Uterus (tissue), 4 donors: ENCODE results near the gene GJB5. TPM values are rescaled to one million over a fixed set of nuclear protein-coding genes. Genes with fewer than 3 reads are reported as not detected.

ENCODE experiments used
- DNase-seq, 2 donors: peaks; one replicate each; pipeline ENCODE4 v3.0.0-alpha.2; 2019 to 2020
- H3K27ac ChIP-seq, 2 donors: fragments of 200-600 bp; sonication (generic); 1 replicate in 1 of 2; 2 replicates in 1 of 2; pipeline ENCODE4 v1.5.1; 2016 to 2018
- H3K27me3 ChIP-seq, 2 donors: fragments of 200-600 bp; sonication (generic); one replicate each; pipeline ENCODE4 v1.5.1; 2018 to 2019; ENCODE audit warnings: control low read depth in 1 of 2
- H3K36me3 ChIP-seq, 2 donors: fragments of 200-600 bp; sonication (generic); one replicate each; pipeline ENCODE4 v1.5.1; 2019; ENCODE audit warnings: control low read depth in 1 of 2
- H3K4me1 ChIP-seq, 2 donors: fragments of 200-600 bp; sonication (generic); one replicate each; pipeline ENCODE4 v1.5.1; 2018 to 2019; ENCODE audit warnings: control low read depth in 1 of 2
- H3K4me3 ChIP-seq, 2 donors: fragments of 200-600 bp; sonication (generic); 1 replicate in 1 of 2; 2 replicates in 1 of 2; pipeline ENCODE4 v1.5.1; 2018 to 2019; ENCODE audit warnings: mild to moderate bottlenecking in 1 of 2
- H3K9me3 ChIP-seq, 2 donors: fragments of 200-600 bp; sonication (generic); one replicate each; pipeline ENCODE4 v1.5.1; 2019; ENCODE audit warnings: control low read depth in 1 of 2
- POLR2A ChIP-seq, 2 donors: fragments of 450-650 bp; IDR thresholded peaks; one replicate each; pipeline ENCODE4 v1.6.1; 2016; ENCODE audit warnings: antibody characterized with exemption in 2 of 2, mild to moderate bottlenecking in 1 of 2, moderate library complexity in 1 of 2
- intact Hi-C: fragments of 100-400 bp; cut with DNase I; formaldehyde crosslinking; loops from one replicate; pipeline ENCODE4 v1.15.1; 2023; ENCODE audit warnings: low total_unique reads
- total RNA-seq, 4 donors: library from RNA; depleted of rRNA in 3 of 4; stranded (reverse); fragments of >200 nt in 3 of 4; gene quantifications; one replicate each; pipeline versions ENCODE4 v1.1.0 to v1.2.4, GENCODE V29; 2014 to 2023
- TF ChIP-seq, protein P1 (sequence below), 4 experiments: fragments of 200-600 bp in 2 of 4; fragments of 450-650 bp in 2 of 4; sonication (generic) in 2 of 4; IDR thresholded peaks; one replicate each; pipeline ENCODE4 v1.5.1; 2016 to 2019; ENCODE audit warnings: antibody characterized with exemption in 4 of 4, mild to moderate bottlenecking in 2 of 4, moderate library complexity in 1 of 4
- donor health status: DM: yes; HTN: yes; CAD: no.

The GJB5 gene
- total RNA-seq, 4 donors from 2014 or later = 0.41 TPM; not detected in 3

DNA sequence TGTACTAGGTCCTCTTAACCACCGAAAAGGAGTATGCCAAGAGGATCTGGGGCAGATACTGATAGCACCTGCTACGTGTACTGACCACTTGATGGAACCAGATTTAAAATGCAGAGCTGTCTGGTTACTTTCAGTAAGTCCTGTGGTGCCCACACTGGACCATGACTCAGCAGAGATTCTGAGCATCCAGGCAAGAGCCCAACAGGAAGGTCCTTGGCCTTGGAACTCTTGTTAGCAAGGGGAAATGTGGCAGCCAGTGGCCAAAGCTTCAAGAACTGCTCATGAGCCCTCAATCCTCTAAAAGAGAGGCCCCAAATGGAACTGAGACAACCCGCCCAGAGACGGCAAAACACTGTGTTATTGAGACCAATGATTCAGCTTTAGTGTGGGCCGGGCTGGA, 4.2 kb upstream of the GJB5 start:
- no peak overlapping the region for H3K27ac ChIP-seq
- H3K36me3 ChIP-seq = no peaks in the 10 kb centered on the region
- no peaks in the 10 kb centered on the region for H3K27me3 ChIP-seq
- no peaks in the 10 kb centered on the region for H3K4me1 ChIP-seq
- TF ChIP-seq POLR2A (IDR thresholded peaks at IDR 0.05) = no peak
- TF ChIP-seq, protein P1, sequence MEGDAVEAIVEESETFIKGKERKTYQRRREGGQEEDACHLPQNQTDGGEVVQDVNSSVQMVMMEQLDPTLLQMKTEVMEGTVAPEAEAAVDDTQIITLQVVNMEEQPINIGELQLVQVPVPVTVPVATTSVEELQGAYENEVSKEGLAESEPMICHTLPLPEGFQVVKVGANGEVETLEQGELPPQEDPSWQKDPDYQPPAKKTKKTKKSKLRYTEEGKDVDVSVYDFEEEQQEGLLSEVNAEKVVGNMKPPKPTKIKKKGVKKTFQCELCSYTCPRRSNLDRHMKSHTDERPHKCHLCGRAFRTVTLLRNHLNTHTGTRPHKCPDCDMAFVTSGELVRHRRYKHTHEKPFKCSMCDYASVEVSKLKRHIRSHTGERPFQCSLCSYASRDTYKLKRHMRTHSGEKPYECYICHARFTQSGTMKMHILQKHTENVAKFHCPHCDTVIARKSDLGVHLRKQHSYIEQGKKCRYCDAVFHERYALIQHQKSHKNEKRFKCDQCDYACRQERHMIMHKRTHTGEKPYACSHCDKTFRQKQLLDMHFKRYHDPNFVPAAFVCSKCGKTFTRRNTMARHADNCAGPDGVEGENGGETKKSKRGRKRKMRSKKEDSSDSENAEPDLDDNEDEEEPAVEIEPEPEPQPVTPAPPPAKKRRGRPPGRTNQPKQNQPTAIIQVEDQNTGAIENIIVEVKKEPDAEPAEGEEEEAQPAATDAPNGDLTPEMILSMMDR (IDR thresholded peaks at IDR 0.05) = no peak
- no peak overlapping the region for H3K4me3 ChIP-seq
- no peaks in the 10 kb centered on the region for H3K9me3 ChIP-seq
- intact Hi-C loops = no loop called here
- DNase-seq = no peak

DNA sequence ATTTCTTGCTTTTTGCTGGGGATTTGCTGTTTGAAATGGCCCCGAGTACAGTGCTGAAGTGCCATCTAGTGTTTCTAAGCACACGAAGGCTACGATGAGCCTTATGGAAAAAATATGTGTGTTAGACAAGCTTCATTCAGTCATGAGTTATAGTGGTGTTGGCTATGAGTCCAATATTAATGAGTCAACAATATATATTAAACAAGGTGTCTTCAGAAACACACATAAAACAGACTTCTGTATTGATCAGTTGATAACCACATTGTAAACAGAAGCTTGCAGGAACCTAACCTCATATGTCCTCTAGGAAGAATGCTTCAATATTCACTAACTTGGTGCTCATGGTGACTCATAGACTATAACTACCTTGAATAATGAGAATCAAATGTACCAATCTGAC, 1.7 kb upstream of the GJB5 start:
- Histone ChIP-seq H3K4me1 (no peaks in the 10 kb centered on the region), H3K9me3 (no peaks in the 10 kb centered on the region), H3K27ac (no peak overlapping the region), H3K27me3 (no peaks in the 10 kb centered on the region), H3K36me3 (no peaks in the 10 kb centered on the region), H3K4me3 (no peak overlapping the region)
- DNase-seq = no peak
- intact Hi-C loops = no loop called here
- TF ChIP-seq, protein P1 (IDR thresholded peaks at IDR 0.05) = no peak
- TF ChIP-seq POLR2A (IDR thresholded peaks at IDR 0.05) = no peak

DNA sequence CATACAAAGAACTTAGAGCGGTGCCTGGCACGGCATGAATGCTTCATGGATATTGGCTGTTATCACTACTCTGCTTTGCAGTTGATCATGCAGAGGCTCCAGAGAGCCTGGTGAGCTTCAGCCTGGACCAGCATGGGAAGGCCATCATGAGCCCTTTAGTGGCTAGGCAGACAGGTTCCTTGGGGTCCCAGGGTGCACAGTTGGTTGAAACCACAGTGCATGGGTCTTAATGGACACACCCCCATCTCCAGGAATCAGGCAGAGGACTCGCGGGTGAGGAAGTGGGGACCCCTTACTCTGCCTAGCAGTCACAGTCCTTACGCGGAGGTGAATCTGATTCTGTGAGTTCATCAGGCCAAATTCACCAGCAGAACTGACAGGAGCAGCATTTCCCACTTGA, 1.1 kb downstream of the GJB5 start:
- no peak for TF ChIP-seq POLR2A (IDR thresholded peaks at IDR 0.05)
- TF ChIP-seq, protein P1 (IDR thresholded peaks at IDR 0.05) = no peak
- intact Hi-C loops = no loop called here
- Histone ChIP-seq H3K36me3 (no peaks in the 10 kb centered on the region), H3K27me3 (no peaks in the 10 kb centered on the region), H3K27ac (no peak overlapping the region), H3K9me3 (no peaks in the 10 kb centered on the region), H3K4me3 (no peak overlapping the region), H3K4me1 (no peaks in the 10 kb centered on the region)
- no peak for DNase-seq

DNA sequence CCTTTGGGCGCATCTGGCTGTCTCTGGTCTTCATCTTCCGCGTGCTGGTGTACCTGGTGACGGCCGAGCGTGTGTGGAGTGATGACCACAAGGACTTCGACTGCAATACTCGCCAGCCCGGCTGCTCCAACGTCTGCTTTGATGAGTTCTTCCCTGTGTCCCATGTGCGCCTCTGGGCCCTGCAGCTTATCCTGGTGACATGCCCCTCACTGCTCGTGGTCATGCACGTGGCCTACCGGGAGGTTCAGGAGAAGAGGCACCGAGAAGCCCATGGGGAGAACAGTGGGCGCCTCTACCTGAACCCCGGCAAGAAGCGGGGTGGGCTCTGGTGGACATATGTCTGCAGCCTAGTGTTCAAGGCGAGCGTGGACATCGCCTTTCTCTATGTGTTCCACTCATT, 2.5 kb downstream of the GJB5 start:
- intact Hi-C loops = no loop called here

DNA sequence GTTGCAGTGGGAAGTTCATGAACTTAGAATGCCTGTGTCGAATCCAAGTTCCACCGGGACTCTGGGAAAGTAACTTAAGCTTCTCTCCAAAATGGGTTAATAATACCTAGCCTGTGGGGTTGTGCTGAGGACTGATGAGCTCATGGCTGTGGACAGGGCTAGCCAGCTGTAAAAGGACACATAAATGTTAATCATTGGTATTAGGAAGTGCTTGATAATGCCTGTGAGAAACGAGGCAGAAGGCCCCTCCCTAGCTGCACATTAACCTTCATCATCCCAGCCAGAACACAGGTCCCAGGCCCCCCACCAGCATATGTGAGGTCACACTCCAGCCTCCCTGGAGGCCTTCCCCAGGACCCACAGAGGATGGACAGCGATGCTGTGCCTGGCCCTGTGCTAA, 3.9 kb downstream of the GJB5 start:
- H3K4me3 ChIP-seq = no peak overlapping the region
- intact Hi-C loops = no loop called here
- no peak for TF ChIP-seq POLR2A (IDR thresholded peaks at IDR 0.05)
- TF ChIP-seq, protein P1 (IDR thresholded peaks at IDR 0.05) = no peak
- no peak overlapping the region for H3K27ac ChIP-seq
- no peaks in the 10 kb centered on the region for H3K4me1 ChIP-seq
- no peak for DNase-seq
- no peaks in the 10 kb centered on the region for H3K27me3 ChIP-seq
- H3K36me3 ChIP-seq = no peaks in the 10 kb centered on the region
- no peaks in the 10 kb centered on the region for H3K9me3 ChIP-seq

More for the DNA sequence above, 2.5 kb downstream of the GJB5 start:
- no peaks in the 10 kb centered on the region for H3K9me3 ChIP-seq
- H3K4me1 ChIP-seq = no peaks in the 10 kb centered on the region
- no peak overlapping the region for H3K27ac ChIP-seq
- TF ChIP-seq, protein P1 (IDR thresholded peaks at IDR 0.05) = no peak
- TF ChIP-seq POLR2A (IDR thresholded peaks at IDR 0.05) = no peak
- no peaks in the 10 kb centered on the region for H3K36me3 ChIP-seq
- no peak for DNase-seq
- H3K27me3 ChIP-seq = no peaks in the 10 kb centered on the region
- H3K4me3 ChIP-seq = no peak overlapping the region
